ENCODE data around the gene UPP2.

UPP2 gene

DNA sequence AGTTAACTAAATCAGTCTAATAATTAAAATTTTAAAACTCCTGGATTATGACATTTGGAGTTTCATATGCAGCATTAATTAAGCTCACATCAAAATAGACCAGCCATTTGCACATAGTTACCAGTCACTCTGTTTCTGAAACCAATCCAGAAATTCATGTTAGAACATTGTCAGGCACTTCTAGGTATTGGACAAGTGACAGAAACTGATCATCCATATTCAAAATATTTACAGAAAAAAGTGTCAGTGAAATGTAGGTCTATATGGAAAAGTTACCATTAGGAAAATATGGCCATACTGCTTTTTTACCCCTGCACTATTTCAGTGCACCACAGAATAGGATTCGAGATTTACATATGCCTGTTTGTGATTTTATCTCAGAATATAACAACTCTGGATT lies 33.4 kb downstream of the UPP2 start:
- DNase-seq (ENCODE audit: insufficient read length, low spot score), result no peak
- FAIRE-seq, result no peak

DNA sequence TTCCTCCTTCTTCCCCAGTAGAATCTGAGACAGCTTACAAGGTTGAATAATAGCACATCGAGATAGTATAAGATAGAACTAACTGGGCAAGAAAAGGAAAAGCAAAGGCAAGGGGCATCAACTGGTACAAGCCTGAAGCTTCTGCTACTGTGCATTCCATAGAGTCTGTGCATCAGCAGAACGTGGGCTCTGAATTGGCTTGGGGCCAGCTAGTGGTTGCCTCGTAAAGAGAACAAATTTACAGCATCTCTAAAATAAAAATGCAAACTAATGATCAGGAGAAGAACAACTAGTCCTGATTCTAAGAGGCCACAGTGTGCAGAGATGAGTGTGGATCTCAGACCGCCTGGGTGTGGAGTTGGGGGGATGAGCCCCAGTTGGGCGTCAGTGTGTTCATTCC lies 36.6 kb downstream of the UPP2 start:
- no peak for FAIRE-seq

DNA sequence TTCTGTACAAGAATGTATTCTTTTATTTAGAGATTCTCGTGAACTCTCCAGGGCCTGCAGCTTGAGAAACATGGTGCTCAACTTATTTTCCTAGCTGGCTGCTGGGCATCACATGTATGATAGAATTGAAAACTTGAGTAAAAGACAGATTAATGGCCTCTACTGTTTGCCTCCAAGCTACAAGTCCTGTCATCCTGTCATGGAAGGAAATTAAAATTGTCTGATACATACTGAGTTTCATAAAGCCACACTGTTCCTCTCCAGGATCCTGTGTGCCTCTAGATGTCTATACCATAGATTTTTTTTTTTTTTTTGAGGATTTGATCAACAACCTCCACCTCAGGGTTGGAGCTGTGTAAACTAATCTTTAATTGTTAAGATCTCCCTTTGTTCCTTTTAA lies 38.5 kb downstream of the UPP2 start:
- FAIRE-seq, result no peak
- DNase-seq (ENCODE audit: insufficient read length, low spot score), result no peak

More for the DNA sequence above, 36.6 kb downstream of the UPP2 start:
- DNase-seq (ENCODE audit: insufficient read length, low spot score), result no peak

GRCh38 chr2:158142165-158142564 lies 40.5 kb downstream of the UPP2 start:
- FAIRE-seq (no peak), DNase-seq (ENCODE audit: insufficient read length, low spot score) (no peak)

DNA sequence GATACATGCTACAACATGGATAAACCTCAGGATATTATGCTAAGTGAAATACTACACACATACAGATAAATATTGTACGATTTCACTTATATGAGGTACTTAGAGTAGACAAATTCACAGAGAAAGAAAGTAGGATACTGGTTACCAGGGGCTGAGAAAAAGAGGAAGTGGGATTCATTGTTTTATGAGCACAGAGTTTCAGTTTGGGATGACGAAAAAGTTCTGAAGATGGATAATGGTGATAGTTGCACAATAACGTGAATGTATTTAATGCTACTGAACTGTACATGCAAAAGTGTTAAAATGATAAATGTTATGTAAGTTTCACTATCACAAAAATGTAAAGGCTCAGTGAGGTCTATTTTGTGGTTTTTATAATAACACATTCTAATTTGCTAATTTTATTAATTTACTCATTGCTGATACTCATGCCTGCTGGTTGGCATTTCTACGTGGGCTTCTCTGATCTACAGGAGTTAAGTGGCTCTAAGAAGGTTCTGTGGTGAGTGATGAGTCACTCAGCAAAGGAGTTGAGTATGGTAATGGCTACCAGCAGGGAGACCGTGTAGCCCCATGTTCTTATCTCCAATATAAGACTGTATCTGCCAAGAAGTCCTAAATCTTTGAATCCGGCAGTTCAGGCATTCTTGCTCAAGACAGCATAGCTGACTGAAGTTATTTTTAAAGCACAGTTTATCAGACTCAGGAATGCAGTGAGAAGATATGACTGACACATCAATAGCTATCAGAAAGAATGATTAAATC lies 41.1 kb downstream of the UPP2 start:
- no peak for DNase-seq (ENCODE audit: insufficient read length, low spot score)
- no peak for FAIRE-seq

GRCh38 chr2:158143703-158144360 lies 42.2 kb downstream of the UPP2 start:
- DNase-seq (ENCODE audit: insufficient read length, low spot score) (no peak), FAIRE-seq (no peak)

- DNase-seq (ENCODE audit: insufficient read length, low spot score), result no peak
Measured at GRCh38 chr2:158144914-158145625, 43.4 kb downstream of the UPP2 start.

DNA sequence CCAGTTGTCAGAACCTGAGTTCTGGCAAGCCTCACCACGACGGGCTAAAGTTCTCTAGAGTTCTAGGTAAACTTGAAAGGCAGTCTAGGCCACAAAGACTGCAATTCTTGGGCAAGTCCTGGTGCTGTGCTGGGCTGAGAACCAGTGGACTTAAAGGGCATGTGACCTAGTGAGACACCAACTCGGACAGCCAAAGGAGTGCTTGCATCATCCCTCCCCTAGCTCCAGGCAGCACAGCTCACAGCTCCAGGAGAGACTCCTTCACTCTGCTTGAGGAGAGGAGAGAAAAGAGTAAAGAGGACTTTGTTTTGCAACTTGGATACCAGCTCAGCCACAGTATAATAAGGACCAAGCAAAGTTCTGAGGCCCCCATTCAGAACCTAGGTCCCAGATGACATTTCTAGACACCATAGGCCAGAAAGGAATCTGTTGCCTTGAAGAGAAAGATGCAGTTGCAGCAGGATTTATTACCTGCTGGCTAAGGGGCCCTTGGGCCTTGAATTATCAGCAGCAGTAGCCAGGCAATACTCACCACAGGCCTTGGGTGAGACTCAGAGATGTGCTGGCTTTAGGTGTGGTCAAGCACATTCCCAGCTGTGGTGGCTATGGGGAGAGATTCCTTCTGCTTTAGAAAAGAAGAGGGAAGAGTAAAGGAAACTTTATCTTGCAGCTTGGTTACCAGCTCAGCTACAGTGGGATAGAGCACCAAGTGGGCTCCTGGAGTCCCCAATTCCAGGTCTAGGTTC lies 51.8 kb downstream of the UPP2 start:
- FAIRE-seq (no peak), DNase-seq (ENCODE audit: insufficient read length, low spot score) (no peak)

More at GRCh38 chr2:158144914-158145625, 43.4 kb downstream of the UPP2 start:
- FAIRE-seq, result no peak

DNA sequence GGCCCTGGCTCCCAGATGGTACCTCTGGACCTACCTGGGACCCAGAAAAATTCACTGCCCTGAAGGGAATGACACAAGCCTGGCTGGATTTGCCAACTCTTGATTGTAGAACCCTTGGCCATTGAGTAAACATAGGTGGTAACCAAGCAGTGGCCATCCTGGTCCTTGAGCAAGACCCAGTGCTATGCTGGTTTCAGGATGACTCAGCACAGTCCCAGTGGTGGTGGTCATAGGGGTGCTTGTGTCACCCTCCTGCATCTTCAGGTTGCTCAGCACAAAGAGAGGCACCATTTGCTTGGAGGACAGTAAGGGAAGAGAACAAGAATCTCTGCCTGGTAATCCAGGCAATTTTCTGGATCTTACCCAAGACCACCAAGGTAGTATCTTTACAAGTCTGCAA lies 52.9 kb downstream of the UPP2 start:
- DNase-seq (ENCODE audit: insufficient read length, low spot score), result no peak
- FAIRE-seq, result no peak

DNA sequence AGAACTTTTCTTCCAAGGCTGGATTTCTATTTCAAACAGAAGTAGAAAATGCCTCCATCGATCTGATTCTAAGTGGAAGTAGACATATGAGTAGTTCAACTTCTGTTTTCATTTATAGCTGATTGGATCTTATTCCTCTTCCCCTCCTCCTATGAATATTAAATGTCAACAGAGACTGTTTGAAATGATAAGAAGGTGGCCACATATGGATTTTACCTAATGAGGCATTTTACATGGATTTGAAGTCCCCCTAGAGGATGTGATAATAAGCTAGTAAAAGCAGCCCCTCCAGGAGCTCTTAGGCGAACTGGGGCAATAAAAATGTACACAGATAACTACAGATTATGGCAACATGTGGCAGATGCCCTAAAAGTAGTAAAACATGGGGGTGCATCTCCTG lies 71.0 kb downstream of the UPP2 start:
- DNase-seq (ENCODE audit: insufficient read length, low spot score) (no peak), FAIRE-seq (no peak)

DNA sequence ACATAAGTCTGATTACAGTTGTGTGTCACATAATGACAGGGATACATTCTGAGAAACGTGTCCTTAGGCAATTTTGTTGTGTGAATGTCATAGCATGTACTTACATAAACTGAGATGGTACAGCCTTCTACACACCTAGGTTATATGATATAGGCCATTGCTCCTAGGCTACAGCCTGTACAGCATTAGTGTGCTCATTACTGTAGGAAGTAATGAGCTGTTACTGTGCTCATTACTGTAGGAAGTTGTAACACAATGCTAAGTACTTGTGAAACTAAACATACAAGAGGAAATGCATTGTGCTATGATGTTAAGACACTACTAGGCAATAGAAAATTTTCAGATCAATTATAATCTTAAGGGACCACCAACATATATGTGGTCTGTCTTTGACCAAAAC lies 72.8 kb downstream of the UPP2 start:
- no peak for DNase-seq (ENCODE audit: insufficient read length, low spot score)
- FAIRE-seq, result no peak

DNA sequence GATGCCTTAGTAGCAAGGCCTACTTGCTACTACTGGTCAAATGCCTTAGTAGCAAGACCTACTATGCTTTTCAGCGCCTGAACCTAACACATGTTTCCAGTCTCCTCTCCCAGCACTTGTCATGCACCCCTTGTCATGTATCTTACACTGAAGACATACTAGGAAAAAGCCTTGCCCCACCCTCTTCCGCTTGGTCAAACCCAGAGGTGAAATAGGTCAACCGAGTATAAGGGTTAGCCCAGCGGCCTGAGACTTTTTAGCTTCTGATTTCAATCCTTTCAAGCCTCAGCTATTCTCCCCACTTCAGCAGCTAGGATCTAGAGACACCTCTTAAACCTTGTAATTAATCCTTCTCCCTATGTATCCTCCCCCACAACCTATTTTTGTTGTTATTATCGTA lies 73.3 kb downstream of the UPP2 start:
- no peak for FAIRE-seq
- no peak for DNase-seq (ENCODE audit: insufficient read length, low spot score)

- FAIRE-seq, result no peak
- DNase-seq (ENCODE audit: insufficient read length, low spot score), result no peak
Measured at GRCh38 chr2:158178646-158179045, 77.0 kb downstream of the UPP2 start.

GRCh38 chr2:158179660-158180059 lies 78.0 kb downstream of the UPP2 start:
- DNase-seq (ENCODE audit: insufficient read length, low spot score) (peak; percentile 6), FAIRE-seq (no peak)

- DNase-seq (ENCODE audit: insufficient read length, low spot score) (no peak), FAIRE-seq (no peak)
Measured at GRCh38 chr2:158181171-158181570, 79.5 kb downstream of the UPP2 start.

DNA sequence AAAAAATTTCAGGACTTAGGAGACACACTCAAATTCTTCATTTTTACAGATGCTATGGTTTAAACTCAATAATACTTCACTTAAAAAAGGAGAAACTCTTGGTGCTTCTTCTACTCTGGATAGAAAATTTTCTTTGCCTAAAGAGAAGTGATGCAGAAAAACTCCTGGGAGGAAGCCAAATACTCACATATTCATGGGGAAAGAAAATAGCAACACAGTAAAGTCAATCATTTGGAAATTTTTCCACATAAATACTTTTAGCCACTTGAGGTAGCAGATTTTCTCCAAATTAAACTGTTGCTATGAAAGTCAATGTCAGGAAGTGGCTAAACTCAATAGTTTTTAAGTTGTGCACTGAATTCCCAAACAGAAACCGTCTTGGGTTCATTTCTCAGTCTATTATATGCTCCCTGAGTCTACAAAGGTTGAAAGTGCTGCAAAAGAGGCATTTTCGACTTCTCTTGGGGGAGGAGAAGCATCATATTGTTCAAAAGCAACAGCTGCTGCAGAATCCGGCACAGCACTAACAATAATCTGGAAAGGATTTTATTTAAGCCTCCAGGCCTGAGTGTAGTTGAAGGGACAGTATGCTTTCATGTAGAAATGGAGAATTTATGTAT lies 81.1 kb downstream of the UPP2 start:
- FAIRE-seq (no peak), DNase-seq (ENCODE audit: insufficient read length, low spot score) (no peak)

- no peak for DNase-seq (ENCODE audit: insufficient read length, low spot score)
Measured at GRCh38 chr2:158184001-158184400, 82.3 kb downstream of the UPP2 start.

GRCh38 chr2:158184556-158185343 lies 83.1 kb downstream of the UPP2 start:
- FAIRE-seq (no peak), DNase-seq (ENCODE audit: insufficient read length, low spot score) (no peak)

More at GRCh38 chr2:158184001-158184400, 82.3 kb downstream of the UPP2 start:
- no peak for FAIRE-seq

All from HTR-8/SVneo (cell line).